Iris pigment epithelial cell (primary cell): Measurements from ENCODE around the gene TMEM200A.

ENCODE experiments used
- DNase-seq: peaks from one replicate; pipeline ENCODE4 v3.0.0-alpha.2; 2011; ENCODE audit warnings: low read depth

The TMEM200A gene

DNA sequence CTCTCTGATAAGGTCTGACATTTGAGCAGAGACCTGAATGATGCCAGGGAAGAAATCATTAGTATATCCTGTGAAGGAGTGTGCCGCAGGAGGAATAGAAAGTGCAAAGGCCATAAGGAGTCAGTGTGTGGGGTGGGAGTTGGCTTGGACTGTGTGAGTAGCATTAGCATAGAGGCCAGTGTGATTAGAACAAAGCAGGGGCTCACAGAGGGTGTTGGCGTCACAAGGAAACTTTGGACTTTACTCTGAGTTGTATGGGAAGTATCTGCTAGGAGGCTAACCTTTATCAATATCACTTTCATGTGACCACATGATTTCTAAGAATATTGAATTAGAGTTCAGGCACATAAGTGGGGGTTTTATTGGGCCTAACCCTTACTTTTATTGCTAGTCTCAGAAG is 12.1 kb downstream of the TMEM200A start:
- no peak for DNase-seq

DNA sequence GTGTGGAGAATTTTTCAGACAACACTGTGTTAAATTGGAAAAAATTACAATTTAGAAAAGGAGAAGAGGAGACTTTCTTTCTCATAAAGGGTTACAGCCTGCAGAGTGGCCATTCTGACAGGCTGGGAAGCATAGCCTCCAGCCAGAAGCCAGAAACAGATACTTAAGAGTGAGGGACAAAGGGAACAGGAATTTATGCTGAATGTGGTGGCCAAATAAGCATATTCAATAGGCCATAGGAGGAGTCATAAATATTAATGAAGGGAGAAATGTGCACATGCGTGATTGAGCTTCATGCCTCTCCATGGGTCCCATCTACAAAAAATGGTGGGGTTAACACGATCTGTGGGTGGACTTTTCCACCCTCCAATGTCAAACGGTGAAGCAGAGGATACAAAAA is 13.4 kb downstream of the TMEM200A start:
- no peak for DNase-seq

DNA sequence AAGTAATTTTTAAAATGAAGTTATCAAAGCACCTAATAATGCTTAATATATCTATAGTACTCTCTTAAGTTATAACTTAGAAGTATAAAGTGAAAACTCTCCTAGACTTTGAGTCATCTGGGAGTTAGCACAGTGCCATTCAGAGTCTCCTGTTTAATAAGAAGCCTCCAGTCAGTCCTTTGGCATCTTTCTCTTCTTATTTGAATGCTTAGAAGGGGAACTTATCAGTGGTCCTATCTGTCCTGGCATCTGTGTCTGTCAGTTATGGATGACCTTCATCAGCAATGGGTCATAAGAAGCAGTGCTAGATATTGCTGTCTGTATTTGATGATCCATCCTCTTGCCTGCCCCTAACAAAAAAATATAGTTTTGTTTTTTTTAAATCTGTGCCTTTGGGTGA is 15.2 kb downstream of the TMEM200A start:
- DNase-seq: no peak

DNA sequence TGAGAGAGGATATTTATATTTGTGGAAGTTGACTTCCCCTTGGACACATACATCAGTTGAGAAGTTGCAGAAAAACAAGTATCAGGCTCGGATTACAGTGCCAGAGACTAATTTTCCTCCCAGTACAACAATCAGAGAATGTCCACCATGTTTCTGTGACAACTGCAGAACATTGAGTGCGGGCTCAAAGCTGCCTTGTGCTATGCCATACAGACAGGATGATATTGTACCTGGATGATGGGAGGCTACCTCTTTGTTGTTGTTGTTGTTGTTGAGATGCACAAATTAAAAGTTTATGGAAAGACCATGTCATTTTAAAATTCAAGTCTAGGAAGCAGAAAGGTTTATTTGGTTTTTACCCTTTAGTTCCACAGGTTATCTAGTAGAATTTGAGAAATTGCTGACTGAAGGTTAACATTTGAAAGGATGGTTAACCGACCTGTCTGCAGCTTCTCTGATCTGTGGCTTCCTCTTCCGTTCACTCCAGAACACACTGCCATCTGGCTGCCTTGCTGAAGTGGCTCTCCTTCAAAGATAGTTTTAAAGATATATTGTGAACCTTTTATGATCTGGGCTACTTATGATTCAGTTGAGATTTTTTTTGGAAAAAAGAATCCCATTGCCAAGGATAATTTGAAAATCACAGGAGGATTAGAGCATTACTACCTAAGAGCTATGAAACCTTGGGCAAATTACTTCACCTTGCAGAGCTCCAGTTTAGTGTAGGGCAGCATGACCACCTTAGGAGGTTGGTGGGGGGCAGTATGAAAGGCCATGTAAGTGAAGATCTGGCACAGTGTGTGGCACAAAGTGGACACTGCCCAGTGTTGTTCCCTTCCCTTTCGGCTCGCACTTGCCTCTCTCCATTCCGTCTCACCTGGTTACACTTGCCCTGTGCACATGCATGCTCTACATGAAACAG is 15.9 kb downstream of the TMEM200A start:
- DNase-seq: no peak

DNA sequence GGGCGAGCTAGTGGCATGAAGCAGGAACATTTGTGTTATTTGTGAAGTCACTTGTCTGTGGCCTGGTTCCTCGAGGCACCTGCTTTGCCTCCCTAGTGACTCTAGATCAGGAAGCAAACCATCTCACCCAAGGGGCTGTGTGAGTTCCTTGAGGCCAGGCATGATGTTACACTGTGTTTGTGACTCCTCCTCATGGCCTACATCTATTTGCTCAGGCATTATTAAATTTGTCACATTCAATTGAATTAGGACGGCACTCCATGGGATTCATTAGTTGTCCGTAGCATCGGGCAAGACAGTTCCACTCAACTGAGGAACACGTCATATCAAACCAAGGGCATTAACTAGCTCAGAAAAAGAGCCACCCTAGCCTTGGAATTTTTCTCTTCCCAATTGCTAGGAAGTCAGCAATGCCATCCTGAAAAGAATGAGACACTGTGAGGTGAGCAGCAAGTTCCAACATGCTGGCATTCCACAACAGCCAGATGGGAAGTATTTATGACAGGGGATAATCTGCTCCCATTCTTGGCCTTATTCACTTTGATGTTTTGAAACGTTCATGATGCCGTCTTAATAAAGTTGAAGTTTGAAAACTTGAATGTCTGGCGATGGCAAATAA is 17.2 kb downstream of the TMEM200A start:
- DNase-seq: no peak

DNA sequence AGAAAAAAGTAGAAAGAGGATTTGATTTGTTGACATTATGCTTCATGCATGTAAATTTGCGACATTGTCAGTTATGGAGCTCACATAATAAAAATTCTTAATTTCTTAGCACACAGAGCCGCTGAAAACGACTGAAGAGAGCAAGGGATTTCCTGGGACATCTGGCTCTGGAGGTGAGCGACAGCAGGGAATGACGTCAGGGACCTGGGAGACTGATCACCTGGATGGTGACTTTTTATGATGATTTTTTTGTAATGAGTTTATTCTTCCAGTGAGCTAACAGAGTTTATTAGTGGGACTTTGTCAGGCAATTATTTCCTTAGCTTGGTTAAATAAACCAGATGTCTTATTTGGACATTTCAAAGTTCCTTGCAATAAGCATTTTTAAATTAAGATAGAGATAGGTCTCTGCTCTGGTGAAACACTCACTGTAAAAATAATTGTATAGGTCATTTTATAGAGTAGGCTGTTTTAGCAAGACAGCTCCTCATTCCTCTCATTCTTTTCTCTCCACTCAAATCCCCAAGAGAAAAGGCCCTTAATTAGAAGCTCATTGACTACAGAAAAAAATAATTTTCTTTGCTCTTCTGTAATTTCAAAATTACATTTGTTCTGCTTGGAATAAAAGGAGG is 19.4 kb downstream of the TMEM200A start:
- no peak for DNase-seq

DNA sequence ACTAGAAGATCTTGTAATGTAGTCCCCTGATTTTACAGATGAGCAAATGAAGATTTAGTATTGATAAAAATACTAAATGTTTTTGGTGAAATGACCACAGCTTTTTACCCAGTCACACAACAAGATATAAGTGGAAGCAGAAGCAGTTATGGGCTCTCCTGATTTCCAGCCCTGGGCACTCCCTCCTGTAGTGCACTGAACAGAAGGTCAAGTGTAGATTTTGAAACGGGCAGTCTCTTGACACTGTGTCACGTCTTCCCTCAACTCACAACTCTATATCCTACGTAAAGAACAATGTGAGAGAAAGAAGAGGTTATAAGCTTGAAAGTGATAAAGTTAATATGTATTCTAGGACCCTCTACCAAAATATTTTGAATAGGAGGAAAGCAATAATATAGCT is 23.3 kb downstream of the TMEM200A start:
- no peak for DNase-seq

DNA sequence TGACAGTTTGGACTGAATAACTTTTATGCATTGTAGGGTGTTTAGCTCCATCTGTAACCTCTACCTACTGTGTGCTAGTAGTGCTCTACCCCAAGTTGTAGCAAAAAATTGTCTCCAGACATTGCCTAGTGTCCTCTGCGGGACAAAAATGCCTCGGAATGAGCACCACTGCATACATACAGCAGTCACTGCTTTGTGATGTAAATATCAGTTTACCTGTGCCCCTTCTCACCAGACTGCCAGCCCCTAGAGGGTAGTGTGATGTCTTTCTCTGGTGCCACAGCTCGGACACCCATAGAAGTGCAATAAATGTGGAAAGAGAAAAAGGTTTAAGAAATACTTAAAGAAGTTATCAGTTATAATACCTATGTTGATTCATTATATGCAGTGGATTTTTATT is 25.1 kb downstream of the TMEM200A start:
- no peak for DNase-seq

DNA sequence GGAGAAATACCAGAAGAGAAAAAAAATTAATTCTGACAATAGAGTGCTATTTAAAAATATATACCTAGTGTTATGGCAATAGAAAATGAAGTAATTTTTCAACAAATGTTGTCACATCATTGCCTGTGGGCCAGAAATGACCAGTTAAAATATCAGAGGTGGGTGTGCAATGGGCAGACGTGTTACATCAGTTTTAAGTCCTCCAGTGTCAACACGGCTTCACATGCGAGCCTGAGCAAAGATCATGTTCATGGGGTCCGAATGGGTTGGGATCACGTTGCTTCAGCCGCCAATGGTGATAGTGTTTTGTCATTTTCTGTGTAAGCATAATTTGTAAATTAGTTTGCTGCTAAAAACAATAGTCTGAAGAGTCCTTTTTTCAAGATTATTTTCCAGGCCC is 27.5 kb downstream of the TMEM200A start:
- DNase-seq: no peak

DNA sequence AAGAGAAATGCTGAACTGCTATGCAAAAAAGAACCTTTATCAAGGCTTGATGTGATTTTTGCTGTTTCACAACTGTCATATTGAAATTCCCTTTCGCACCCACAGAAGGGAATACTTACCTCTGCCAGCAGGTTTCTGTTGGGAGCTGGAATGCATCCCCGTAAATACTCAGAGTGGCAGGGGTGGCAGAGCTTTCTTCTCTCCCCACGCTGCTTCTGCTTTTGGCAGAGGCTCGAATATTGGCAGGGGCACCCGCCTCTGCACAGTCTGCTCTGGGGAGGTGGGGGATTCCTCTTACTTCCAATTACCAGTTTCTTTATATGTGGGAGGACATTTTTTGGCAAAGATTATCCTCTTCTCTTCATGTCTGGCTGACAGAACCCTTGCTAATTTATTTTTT is 28.4 kb downstream of the TMEM200A start:
- no peak for DNase-seq

DNA sequence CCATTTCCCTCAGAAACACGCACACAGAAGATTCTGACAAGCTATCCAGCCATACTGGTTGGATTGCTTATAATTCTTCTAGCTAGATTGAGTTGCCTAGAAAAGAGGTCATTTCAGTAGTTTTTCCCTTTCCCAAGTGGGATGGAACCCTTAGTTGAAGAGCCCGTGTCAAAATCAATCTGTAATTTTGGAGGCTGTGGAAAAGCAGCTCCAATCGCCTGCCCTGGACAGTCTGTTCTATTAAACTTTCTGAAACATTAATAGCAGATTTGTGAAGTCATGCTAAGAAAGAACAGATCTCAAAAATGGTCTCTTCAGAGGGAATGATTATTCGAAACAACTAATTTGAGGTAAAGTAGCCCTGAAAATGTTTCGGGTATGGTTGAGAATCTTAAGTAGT is 29.3 kb downstream of the TMEM200A start:
- DNase-seq: no peak

DNA sequence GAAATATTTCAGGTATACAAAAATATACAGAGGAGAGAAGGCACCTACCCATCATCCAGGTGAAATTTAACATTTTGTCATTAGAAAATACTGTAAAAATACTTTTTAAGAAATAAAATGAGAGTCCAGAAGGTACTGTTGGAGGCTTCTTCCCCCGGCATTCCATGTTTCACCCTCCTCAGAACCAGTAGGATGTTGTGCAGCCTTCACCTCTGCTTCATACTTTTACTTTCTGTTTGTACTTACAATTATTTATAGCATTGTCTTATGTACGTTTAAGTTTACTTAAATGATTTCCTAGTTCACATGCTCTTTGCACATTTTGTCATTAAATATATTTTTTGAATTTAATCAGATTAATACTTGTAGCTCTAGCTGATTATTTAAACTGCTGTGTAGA is 30.9 kb downstream of the TMEM200A start:
- DNase-seq: peak; percentile 35

DNA sequence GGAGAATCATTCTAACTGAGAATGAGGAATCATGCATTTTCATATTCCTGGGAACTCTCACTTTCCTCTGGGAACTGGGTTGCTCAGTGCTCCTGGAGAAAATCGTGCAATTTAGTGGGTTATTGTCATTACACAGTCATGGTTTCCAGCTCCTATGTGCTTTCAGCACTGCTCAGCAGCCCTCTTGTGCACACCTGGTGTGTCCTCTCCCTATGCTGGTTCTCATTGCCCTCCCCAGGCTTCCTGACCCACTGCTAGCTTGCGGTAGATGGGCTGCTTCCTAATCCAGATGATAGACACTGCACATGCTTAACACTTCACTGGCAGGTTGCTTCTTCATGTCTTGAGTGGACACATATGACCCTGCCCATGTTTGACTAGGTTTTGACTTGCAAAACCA is 39.7 kb downstream of the TMEM200A start:
- DNase-seq: no peak

DNA sequence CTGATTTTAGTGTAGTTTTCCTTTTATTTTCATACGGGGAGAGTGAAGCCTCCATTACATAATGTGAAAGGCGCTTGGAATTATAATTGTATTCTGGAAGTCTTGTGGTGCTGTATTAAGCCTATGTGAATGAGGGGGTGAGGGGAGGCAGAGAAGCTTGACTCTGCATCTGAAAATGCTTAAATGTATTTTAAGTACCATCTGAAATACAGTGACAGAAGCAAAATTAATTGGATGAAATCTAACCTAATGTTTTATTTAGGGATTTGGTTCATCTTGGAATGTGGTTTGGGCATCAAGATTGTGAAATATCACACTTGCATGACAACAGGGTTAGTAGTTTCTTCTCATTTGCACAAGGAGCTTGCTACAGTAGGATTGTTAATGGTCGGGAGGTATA is 41.2 kb downstream of the TMEM200A start:
- DNase-seq: peak; percentile 10

DNA sequence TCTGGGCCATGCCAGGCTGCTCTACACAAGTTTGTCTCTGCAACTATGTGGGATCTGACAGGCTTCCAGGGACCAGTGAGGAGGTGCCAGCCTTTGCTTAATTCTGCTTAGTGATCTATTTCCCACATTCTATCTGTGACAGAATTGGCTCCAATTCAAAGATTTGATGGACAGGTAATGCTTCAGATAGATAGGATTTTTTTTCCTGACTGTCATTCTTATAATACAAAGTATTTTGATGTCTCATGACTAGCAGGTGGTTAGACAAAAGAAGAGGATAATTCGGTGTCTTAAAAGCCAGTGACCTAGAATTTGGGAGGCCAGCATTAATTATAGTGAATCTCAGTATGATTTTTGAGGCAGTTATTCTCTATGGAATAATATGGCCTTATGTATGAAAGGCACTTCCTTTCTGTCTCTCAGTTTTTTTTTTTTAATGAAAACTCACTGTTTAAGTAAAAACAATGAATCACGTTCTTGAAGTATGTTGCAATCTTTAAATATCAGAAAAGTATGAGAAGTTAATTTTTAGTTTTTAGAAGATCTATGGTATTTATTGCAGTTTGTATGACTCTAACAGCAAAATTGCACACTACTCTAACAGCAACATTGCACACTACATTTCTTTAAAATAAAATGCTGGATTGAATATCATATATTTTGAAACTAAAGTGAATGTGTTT is 43.7 kb downstream of the TMEM200A start:
- peak; percentile 59 for DNase-seq

DNA sequence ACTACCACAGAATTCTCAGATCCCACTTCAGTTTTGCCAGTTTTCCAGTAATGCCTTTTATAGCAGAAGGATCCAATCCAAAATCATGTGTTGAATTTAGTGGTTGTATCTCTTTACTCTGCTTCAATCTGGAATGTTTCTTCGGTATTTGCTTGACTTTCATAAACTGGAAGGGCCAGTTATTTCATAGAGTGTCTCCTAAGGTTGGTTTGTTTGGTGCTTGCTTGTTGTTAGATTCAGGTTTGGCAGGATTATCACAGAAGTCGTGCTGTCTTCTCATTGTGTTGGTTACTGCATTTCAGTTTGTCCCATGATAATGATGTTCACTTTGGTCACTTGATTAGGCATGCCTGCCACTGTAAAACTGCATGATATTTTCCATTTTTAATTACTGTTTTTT is 45.7 kb downstream of the TMEM200A start:
- no peak for DNase-seq

DNA sequence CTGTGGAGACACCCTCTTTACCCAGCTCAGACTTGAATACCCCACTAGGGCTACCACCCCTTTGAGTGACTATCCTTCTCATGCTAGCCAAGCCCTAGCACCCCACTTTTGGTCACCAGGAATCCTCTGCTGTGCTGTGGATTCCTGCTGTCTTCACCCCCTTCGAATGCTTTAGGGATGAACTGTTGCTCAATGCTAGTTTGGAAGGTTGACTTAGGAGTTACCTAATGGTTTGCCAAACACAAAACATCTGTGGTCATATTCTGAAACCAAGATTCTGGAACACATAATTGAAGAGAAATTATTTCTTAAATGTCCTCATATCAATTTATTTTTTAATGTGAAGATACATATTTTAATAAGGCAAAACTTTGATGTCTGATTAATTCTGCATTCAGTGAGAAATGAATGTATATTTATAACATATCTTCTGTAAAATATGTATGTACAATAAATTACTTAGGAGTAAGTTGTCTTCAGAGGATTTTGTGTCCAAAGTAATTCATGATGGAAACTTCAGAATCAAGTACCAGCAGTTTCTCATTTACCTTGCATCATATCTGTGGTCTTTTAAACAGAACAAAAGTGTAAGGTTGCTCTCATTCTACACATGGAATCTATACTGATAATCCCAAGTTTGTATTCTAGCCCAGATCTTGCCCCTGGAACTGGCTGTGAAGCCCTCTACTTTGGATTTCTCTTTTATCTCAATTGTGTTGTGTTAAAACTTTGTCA is 46.9 kb downstream of the TMEM200A start:
- DNase-seq: peak; percentile 42

DNA sequence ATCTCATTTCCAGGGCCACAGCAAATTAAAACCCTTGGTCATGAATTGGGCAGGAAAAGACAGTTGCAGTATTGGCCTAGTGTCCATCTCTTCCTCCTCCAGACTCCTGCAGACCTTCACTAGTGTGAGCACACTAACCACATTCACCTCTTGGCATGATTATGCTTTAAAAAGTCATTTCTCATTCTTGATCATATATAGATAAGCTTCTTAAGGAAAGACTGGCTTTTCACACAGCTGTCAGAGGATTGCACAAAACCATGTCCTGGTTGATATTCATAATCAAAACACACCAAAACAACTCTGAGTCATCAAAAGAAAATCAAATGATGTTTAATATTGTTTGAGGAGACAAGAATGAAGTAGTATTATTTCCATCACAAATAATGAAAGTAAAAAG is 52.1 kb downstream of the TMEM200A start:
- peak; percentile 93 for DNase-seq

DNA sequence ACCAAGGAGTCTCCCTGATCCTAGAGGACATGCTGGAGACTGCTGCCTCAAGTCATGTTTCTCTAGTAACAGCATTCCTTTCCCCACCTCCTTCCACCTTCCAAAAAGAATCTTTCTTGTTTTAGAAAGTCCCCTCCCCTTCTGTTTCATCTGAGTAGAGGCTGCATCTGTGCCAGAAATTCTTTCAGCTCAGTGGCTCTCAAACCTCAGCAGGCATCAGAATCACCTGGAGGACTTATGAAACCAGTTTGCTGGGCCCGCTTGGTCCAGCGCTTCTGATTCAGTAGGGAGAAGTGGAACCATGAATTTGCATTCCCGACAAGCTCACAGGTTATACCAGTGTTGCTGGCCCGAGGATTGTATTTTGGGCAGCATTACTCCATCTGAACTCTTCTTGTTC is 55.1 kb downstream of the TMEM200A start:
- peak; percentile 8 for DNase-seq

DNA sequence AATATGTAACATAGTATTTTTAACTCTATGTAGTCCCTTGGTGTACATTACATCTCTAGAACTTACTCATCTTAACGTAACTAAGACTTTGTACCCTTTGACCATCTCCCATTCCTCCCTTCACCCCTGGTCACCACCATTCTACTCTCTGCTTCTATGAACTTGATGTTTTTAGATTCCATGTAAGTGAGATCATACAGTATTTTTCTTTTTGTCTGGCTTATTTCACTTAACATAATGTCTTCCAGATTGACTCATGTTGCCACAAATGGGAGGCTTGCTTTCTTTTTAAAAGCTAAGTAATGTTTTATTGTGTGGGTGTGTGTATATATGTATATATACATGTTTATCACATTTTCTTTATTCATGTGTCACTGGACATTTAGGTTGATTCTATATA is 55.8 kb downstream of the TMEM200A start:
- DNase-seq: peak; percentile 91

DNA sequence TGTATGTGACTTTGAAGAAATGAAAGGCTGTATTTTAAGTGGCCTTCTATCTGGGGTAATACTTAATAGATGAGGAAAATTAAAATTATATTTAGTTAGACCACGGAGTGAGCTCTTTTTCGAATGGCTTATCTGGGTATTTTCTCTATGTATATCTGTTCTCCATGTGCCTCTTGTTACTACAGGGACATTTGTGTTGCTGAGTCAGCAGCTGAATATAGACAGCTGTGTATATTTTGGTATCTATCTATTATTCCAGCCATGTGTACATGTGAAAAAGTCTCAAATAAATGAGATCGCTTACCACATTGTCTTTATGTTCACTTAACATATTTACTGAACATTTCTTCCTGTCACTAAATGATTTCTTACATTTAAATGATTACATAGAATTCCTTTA is 57.2 kb downstream of the TMEM200A start:
- no peak for DNase-seq

DNA sequence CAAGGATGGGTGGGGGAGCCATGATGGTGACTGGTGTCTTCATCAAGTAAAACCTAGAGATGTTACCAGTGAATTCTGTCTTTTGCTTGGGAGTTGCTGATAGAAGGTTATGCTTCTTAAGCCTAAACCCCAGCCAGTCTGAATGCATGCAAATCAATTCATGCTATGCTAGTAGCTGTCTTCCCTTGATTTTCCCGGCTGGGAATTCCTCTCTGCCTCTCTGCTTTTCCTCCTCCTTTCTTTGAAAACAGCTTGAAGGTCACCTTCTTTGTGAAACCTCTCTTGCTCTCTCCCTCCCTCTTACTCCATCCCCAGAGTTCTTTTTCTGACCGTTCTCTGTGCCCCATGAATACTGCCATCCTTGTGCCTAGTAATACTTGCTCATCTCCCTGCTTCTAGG is 58.9 kb downstream of the TMEM200A start:
- DNase-seq: no peak
